ENCODE results near the gene PRG3. TPM values are rescaled to one million over a fixed set of nuclear protein-coding genes. Genes with fewer than 3 reads are reported as not detected.

Gene PRG3
- total RNA-seq, 4 donors from 2014 or later: not detected

GRCh38 chr11:57416436-57416835 lies 35.5 kb upstream of the PRG3 start:
- TF ChIP-seq EP300 (IDR thresholded peaks at IDR 0.05) (no peak), POLR2AphosphoS5 (IDR thresholded peaks at IDR 0.05) (no peak), CTCF (IDR thresholded peaks at IDR 0.05) (no peak), POLR2A (IDR thresholded peaks at IDR 0.05) (no peak)
- H3K36me3 ChIP-seq: peaks cover 71% of the 10 kb centered on the region
- H3K9me3 ChIP-seq: no peaks in the 10 kb centered on the region
- H3K4me3 ChIP-seq: no peak overlapping the region
- 95% methylated on average over 3 of the region's 3 CpGs for WGBS
- peaks cover 9% of the 10 kb centered on the region for H3K4me1 ChIP-seq
- no peaks in the 10 kb centered on the region for H3K27me3 ChIP-seq
- no peak overlapping the region for H3K27ac ChIP-seq
- DNase-seq (ENCODE audit: low spot score in 2 of 2): no peak

- H3K4me1 ChIP-seq: peaks cover 9% of the 10 kb centered on the region
- DNase-seq (ENCODE audit: low spot score in 2 of 2): no peak
- WGBS: 97% methylated on average over 11 of the region's 11 CpGs
- no peak for TF ChIP-seq POLR2A (IDR thresholded peaks at IDR 0.05)
- TF ChIP-seq CTCF (IDR thresholded peaks at IDR 0.05): no peak
- TF ChIP-seq POLR2AphosphoS5 (IDR thresholded peaks at IDR 0.05): no peak
- no peak for TF ChIP-seq EP300 (IDR thresholded peaks at IDR 0.05)
- no peak overlapping the region for H3K27ac ChIP-seq
- no peak overlapping the region for H3K4me3 ChIP-seq
- peaks cover 73% of the 10 kb centered on the region for H3K36me3 ChIP-seq
- no peaks in the 10 kb centered on the region for H3K9me3 ChIP-seq
- H3K27me3 ChIP-seq: no peaks in the 10 kb centered on the region
Observed at GRCh38 chr11:57414612-57415212, 33.8 kb upstream of the PRG3 start.

GRCh38 chr11:57413681-57414080 lies 32.7 kb upstream of the PRG3 start:
- H3K27ac ChIP-seq: no peak overlapping the region
- peaks cover 83% of the 10 kb centered on the region for H3K36me3 ChIP-seq
- TF ChIP-seq EP300 (IDR thresholded peaks at IDR 0.05): no peak
- TF ChIP-seq POLR2A (IDR thresholded peaks at IDR 0.05): no peak
- no peak for TF ChIP-seq POLR2AphosphoS5 (IDR thresholded peaks at IDR 0.05)
- TF ChIP-seq CTCF (IDR thresholded peaks at IDR 0.05): no peak
- H3K27me3 ChIP-seq: no peaks in the 10 kb centered on the region
- H3K9me3 ChIP-seq: no peaks in the 10 kb centered on the region
- H3K4me1 ChIP-seq: peaks cover 9% of the 10 kb centered on the region
- WGBS: 85% methylated on average over 4 of the region's 4 CpGs
- H3K4me3 ChIP-seq: no peak overlapping the region
- DNase-seq (ENCODE audit: low spot score in 2 of 2): no peak

- H3K4me1 ChIP-seq: peaks cover 12% of the 10 kb centered on the region
- peaks cover 80% of the 10 kb centered on the region for H3K36me3 ChIP-seq
- H3K4me3 ChIP-seq: no peak overlapping the region
- TF ChIP-seq CTCF (IDR thresholded peaks at IDR 0.05): no peak
- TF ChIP-seq POLR2A (IDR thresholded peaks at IDR 0.05): no peak
- TF ChIP-seq POLR2AphosphoS5 (IDR thresholded peaks at IDR 0.05): no peak
- no peak for TF ChIP-seq EP300 (IDR thresholded peaks at IDR 0.05)
- H3K9me3 ChIP-seq: no peaks in the 10 kb centered on the region
- no peak overlapping the region for H3K27ac ChIP-seq
- no peaks in the 10 kb centered on the region for H3K27me3 ChIP-seq
- no peak for DNase-seq (ENCODE audit: low spot score in 2 of 2)
Observed at GRCh38 chr11:57410287-57410686, 29.3 kb upstream of the PRG3 start.

- H3K4me3 ChIP-seq: no peak overlapping the region
- DNase-seq (ENCODE audit: low spot score in 2 of 2): no peak
- H3K36me3 ChIP-seq: peaks cover 72% of the 10 kb centered on the region
- H3K9me3 ChIP-seq: no peaks in the 10 kb centered on the region
- peaks cover 12% of the 10 kb centered on the region for H3K4me1 ChIP-seq
- H3K27ac ChIP-seq: no peak overlapping the region
- no peak for TF ChIP-seq EP300 (IDR thresholded peaks at IDR 0.05)
- no peak for TF ChIP-seq POLR2AphosphoS5 (IDR thresholded peaks at IDR 0.05)
- TF ChIP-seq POLR2A (IDR thresholded peaks at IDR 0.05): no peak
- TF ChIP-seq CTCF (IDR thresholded peaks at IDR 0.05): no peak
- no peaks in the 10 kb centered on the region for H3K27me3 ChIP-seq
- WGBS: 97% methylated on average over 18 of the region's 18 CpGs
Observed at GRCh38 chr11:57409321-57410100, 28.6 kb upstream of the PRG3 start.
